Measurements from ENCODE around the gene TPRN. TPM values are rescaled to one million over a fixed set of nuclear protein-coding genes. Genes with fewer than 3 reads are reported as not detected.

Gene TPRN
- total RNA-seq, 1 donor from 2014 or later, result 15.1 TPM

DNA sequence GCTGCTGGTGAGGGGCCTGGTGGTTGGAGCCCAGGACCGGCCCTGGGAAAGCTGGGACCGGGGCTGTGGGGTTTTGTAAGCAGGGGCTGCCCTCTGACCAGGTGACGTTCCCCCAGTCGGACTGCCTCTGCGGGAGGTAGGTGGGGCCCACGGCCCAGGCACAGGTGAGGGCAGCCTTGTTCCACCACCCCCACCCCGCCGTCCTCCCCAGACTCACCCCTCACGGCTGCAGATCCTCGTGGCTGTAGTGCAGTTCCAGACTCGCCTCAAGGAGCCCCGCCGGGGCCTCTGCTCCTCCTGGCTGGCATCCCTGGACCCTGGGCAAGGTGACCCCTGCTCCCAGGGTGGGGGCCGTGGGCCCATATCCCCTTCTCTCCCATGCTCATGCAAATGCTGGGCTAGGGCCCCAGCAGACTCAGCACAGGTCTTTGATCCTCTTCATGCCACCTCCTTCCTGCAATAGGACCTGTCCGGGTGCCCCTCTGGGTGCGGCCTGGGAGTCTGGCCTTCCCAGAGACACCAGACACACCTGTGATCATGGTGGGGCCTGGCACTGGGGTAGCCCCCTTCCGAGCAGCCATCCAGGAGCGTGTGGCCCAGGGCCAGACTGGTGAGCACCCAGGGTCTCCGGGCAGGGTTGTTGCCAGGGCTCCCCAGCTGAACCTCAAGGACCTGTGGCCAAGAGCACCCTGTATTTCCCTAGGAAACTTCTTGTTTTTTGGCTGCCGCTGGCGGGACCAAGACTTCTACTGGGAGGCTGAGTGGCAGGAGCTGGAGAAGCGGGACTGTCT is 14.8 kb upstream of the TPRN start:
- no peaks in the 10 kb centered on the region for H3K4me1 Mint-ChIP-seq
- no peaks in the 10 kb centered on the region for H3K27me3 Mint-ChIP-seq
- no peak for DNase-seq
- H3K27ac Mint-ChIP-seq, result no peak overlapping the region
- peaks cover 4% of the 10 kb centered on the region for H3K36me3 Mint-ChIP-seq (ENCODE audit: low read depth)
- intact Hi-C loops (cut with micrococcal nuclease), result no loop called here
- H3K9me3 Mint-ChIP-seq, result no peaks in the 10 kb centered on the region
- no peak overlapping the region for H3K4me3 Mint-ChIP-seq

DNA sequence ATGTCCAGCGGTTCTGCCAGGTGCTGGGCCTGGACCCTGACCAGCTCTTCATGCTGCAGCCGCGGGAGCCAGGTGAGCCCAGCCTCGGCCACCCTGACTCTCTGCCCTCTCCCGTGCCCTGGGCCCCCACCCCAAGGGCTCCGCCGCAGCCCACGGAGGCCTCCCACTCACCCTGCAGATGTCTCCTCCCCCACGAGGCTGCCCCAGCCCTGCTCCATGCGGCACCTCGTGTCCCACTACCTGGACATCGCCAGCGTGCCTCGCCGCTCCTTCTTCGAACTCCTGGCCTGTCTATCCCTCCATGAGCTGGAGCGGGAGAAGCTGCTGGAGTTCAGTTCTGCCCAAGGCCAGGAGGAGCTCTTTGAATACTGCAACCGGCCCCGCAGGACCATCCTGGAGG is 14.1 kb upstream of the TPRN start:
- Mint-ChIP-seq H3K36me3 (ENCODE audit: low read depth) (peaks cover 6% of the 10 kb centered on the region), H3K4me3 (no peak overlapping the region), H3K4me1 (no peaks in the 10 kb centered on the region), H3K9me3 (no peaks in the 10 kb centered on the region), H3K27ac (no peak overlapping the region), H3K27me3 (no peaks in the 10 kb centered on the region)
- DNase-seq, result no peak
- intact Hi-C loops (cut with micrococcal nuclease), result no loop called here

DNA sequence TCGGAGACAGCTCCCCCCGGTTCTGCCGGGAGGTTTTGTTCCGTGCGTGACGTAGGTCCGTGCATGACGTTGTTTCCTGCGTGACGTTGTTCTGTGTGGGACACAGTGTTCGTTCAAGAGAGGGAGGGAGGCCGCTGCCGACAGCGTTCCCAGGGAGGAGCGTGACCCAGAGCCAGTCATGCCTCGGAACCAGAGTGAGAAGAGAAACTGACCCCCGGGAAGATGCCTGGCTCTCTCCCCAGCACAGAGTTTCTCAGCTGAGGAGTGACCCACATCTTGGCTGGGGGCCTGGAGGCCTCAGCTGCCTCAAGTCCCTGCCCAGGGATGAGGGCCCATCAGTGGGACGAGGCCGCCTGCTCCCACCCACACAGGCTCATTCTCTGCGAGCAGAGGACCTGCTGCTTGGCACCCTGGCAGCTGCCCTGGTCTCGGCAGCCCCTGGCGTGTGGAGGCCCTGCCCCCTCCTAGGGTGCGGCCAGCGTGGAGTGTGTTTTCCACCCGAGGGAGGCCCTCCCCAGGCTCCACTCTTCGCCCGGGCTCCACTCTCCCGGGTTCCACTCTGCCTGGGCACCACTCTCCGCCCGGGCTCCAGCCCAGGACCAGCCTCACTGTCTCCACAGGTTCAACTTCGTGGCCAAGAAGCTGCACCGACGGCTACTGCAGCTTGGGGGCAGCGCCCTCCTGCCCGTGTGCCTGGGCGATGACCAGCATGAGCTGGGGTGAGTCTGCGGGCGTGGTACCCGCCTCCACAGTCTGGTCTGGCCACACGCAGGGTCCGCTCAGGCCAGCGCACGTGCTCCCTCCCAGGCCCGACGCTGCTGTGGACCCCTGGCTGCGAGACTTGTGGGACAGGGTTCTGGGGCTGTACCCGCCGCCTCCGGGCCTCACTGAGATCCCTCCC is 12.9 kb upstream of the TPRN start:
- no peaks in the 10 kb centered on the region for H3K27me3 Mint-ChIP-seq
- intact Hi-C loops (cut with micrococcal nuclease), result no loop called here
- H3K4me3 Mint-ChIP-seq, result no peak overlapping the region
- H3K27ac Mint-ChIP-seq, result no peak overlapping the region
- no peaks in the 10 kb centered on the region for H3K4me1 Mint-ChIP-seq
- no peaks in the 10 kb centered on the region for H3K9me3 Mint-ChIP-seq
- no peak for DNase-seq
- H3K36me3 Mint-ChIP-seq (ENCODE audit: low read depth), result peaks cover 11% of the 10 kb centered on the region

DNA sequence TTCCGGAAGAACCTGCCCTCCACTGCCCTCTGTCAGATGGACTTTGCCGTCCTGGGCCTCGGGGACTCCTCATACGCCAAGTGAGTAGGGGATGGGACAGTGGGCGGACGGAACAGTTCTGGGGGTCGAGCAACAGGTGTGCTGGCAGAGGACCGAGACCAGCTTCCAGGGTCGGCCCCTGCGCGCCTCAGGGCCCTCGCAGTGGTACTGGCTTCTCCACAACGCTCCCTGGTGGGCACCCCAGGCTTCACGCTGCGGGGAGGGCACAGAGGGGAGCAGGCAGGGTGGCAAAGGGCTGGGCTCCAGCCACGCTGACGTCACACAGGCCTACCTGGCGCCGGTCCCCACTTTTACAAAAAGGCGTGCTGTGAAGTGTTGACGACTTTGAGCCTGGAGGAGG is 12.0 kb upstream of the TPRN start:
- Mint-ChIP-seq H3K4me1 (peaks cover 1% of the 10 kb centered on the region), H3K4me3 (no peak overlapping the region), H3K27ac (no peak overlapping the region), H3K27me3 (no peaks in the 10 kb centered on the region), H3K36me3 (ENCODE audit: low read depth) (peaks cover 16% of the 10 kb centered on the region), H3K9me3 (no peaks in the 10 kb centered on the region)
- intact Hi-C loops (cut with micrococcal nuclease), result no loop called here
- DNase-seq, result no peak

DNA sequence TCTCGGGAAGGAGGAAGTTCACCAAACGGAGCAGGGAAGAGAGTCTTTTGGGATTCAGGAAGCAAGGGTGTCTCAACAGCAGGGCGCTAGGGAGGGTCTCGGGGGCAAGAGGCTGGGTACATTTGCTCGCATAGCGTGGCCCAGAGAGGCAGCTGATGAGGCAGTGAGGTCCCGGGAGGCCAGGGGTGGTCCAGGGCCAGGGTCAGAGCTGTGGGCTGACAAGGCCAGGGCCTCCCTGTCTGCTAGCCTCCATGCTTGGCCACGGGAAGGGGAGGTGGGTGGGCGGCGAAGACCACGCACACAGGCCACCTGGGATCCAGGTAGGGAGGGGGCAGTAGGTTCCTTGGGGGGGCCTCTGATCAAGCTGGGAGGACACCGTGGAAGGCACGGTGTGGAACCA is 11.0 kb upstream of the TPRN start:
- no peak for DNase-seq
- Mint-ChIP-seq H3K4me1 (peaks cover 11% of the 10 kb centered on the region), H3K36me3 (ENCODE audit: low read depth) (peaks cover 21% of the 10 kb centered on the region), H3K9me3 (no peaks in the 10 kb centered on the region), H3K4me3 (no peak overlapping the region), H3K27ac (no peak overlapping the region), H3K27me3 (no peaks in the 10 kb centered on the region)
- intact Hi-C loops (cut with micrococcal nuclease), result no loop called here

DNA sequence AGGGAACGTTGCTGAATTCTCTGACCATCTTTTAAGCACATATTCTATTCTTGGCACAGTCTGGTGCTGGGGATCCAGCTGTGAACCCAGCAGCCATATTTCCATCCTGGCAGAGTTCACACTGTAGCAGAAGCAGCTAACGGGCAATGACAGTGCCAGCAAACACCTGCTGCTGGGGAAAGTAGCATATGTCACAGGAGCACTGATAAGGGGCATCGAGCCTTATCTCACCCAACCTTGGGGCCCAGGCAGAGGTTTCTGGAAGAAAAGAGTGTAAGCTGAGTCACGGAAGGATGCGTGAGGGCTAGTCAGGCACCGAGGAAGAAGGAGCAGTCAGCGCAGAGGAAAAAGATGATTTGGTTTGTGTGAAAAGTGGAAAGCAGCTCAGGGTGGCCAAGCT is 6.1 kb upstream of the TPRN start:
- peaks cover 28% of the 10 kb centered on the region for H3K4me1 Mint-ChIP-seq
- no peak for DNase-seq
- H3K9me3 Mint-ChIP-seq, result no peaks in the 10 kb centered on the region
- intact Hi-C loops (cut with micrococcal nuclease), result no loop called here
- peak overlapping the region; percentile 94 for H3K4me3 Mint-ChIP-seq
- no peaks in the 10 kb centered on the region for H3K27me3 Mint-ChIP-seq
- peaks cover 26% of the 10 kb centered on the region for H3K36me3 Mint-ChIP-seq (ENCODE audit: low read depth)
- peak overlapping the region; percentile 93 for H3K27ac Mint-ChIP-seq

DNA sequence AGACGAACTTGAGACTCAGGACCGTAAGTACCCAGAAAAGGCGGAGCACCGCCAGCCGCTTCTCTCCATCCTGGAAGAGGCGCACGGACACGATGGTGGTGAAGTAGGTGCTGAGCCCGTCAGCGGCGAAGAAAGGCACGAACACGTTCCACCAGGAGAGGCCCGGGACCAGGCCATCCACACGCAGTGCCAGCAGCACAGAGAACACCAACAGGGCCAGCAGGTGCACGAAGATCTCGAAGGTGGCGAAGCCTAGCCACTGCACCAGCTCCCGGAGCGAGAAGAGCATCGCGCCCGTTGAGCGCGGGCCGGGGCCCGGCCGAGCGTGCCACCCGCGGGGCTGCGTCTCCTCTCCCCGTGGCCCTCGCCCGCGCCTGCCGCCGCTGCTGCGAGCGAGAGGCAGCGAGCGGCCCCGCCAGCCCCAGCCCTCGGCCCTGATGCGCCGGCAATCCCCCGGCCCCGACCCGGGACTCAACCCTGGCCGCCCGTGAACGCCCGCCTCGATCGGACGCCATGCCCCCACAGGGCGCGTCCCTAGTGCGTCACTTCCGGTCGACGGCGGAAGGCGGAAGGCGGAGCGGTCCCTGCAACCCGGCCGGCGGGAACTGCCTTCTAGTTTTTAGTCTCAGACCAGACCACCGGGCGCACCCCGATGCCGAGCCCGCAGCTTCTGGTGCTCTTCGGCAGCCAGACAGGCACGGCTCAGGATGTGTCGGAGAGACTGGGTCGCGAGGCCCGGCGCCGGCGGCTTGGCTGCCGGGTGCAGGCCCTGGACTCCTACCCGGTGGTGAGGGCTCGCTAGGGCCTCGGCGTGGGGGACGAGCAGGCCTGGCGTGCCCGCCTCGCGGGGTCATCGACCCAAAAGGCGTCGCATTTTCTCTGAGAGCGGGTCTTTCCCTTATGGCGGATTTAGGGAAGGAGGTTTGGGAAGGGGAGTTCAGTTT is 4.9 kb upstream of the TPRN start, which contains the start of the genes NDOR1 and TMEM203:
TSS of gene NDOR1 (plus strand) at position 575 of the 944 bp plus-strand sequence. CDS start at position 653, 78 bp downstream.
TSS of gene TMEM203 (minus strand) at position 523 of the 944 bp plus-strand sequence. CDS start at position 289, 234 bp downstream.
- Mint-ChIP-seq H3K4me3 (peak within 1 kb of the TSS; percentile 94), H3K9me3 (no peaks in the 10 kb centered on the region), H3K36me3 (ENCODE audit: low read depth) (peaks cover 26% of the 10 kb centered on the region), H3K27ac (peak within 1 kb of the TSS; percentile 93), H3K4me1 (peaks cover 30% of the 10 kb centered on the region), H3K27me3 (no peaks in the 10 kb centered on the region)
- peak; percentile 99 for DNase-seq
- intact Hi-C loops (cut with micrococcal nuclease), result loop anchor here (1.0 kb wide), 3 partner anchors 17 to 76 kb away; partner anchors contain the start of genes ANAPC2 and SSNA1

DNA sequence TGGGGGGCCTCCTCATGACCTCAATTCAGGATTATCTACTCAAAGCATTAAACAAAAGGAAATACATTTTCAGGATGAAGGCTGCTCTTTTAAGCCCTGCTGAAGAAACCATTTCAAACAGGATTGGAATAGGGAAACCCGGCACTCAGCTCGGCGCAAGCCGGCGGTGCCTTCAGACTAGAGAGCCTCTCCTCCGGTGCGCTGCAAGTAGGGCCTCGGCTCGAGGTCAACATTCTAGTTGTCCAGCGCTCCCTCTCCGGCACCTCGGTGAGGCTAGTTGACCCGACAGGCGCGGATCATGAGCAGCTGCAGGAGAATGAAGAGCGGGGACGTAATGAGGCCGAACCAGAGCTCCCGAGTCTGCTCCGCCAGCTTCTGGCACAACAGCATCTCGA is 4.2 kb upstream of the TPRN start:
- Mint-ChIP-seq H3K27me3 (no peaks in the 10 kb centered on the region), H3K9me3 (no peaks in the 10 kb centered on the region), H3K4me3 (peak overlapping the region; percentile 94), H3K4me1 (peaks cover 30% of the 10 kb centered on the region), H3K27ac (peak overlapping the region; percentile 91), H3K36me3 (ENCODE audit: low read depth) (peaks cover 24% of the 10 kb centered on the region)
- no peak for DNase-seq
- intact Hi-C loops (cut with micrococcal nuclease), result loop anchor here (1.0 to 5.0 kb wide), 4 partner anchors 16 to 75 kb away; partner anchors contain the start of genes ANAPC2, SSNA1 and TUBB4B

DNA sequence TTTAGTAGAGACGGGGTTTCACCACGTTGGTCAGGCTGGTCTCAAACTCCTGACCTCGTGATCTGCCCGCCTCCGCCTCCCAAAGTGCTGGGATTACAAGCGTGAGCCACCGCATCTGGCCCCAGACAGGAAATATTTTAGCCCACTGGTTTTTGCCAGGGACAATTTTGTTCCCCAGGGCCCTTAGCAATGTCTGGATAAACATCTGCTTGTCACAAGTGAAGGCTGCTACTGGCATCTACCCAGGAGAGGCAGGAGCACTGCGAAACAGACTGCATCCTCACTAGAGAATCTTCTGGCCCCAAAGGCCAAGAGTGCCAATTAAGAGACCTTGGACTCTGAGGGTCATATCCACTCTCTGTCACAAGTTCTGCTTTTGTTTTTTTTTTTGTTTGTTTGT is 2.4 kb upstream of the TPRN start:
- H3K36me3 Mint-ChIP-seq (ENCODE audit: low read depth), result peaks cover 17% of the 10 kb centered on the region
- no peak overlapping the region for H3K4me3 Mint-ChIP-seq
- peaks cover 30% of the 10 kb centered on the region for H3K4me1 Mint-ChIP-seq
- no peak for DNase-seq
- H3K9me3 Mint-ChIP-seq, result no peaks in the 10 kb centered on the region
- H3K27me3 Mint-ChIP-seq, result peaks cover 2% of the 10 kb centered on the region
- no peak overlapping the region for H3K27ac Mint-ChIP-seq
- intact Hi-C loops (cut with micrococcal nuclease), result loop anchor here (5.0 kb wide), 1 partner anchor 39 kb away; the partner anchor contains the start of gene TUBB4B

DNA sequence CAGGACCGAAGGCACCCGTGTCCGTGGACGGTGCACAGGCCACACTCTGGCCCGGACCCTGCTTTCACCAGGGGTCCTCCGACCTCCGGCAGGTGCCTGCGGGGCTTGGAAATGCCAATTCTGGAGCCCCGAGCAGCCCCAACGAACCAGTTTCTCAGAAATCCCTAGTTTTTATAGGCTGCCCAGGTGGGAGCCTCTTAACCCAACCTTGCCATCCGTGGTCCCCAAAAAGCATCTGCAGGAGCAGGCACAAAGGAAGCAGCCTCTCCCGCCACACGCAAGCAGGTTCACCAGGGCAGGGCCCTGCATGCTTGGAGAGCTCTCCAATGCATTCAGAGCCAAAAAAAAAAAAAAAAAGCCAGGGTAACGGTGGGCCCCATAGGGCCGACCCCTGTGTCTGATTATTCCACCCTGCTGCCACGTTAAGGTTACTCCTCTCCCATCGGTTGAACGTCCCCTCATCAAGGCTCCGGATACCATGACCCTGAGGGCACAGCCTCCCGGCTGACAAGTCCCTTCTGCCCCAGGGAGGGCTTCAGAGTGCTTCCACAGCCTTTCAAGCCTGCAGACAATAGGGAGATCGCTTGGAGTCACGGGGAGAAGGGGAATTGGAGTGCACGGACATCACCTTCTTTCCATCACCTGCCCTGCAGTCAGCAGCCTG is 796 bp upstream of the TPRN start:
- Mint-ChIP-seq H3K27ac (peak overlapping the region; percentile 65), H3K4me3 (peak overlapping the region; percentile 87), H3K9me3 (no peaks in the 10 kb centered on the region), H3K27me3 (peaks cover 2% of the 10 kb centered on the region), H3K4me1 (peaks cover 17% of the 10 kb centered on the region), H3K36me3 (ENCODE audit: low read depth) (peaks cover 9% of the 10 kb centered on the region)
- DNase-seq, result no peak
- intact Hi-C loops (cut with micrococcal nuclease), result loop anchor here (2.0 to 5.0 kb wide), 2 partner anchors 41 to 73 kb away; partner anchors contain the start of gene TUBB4B

DNA sequence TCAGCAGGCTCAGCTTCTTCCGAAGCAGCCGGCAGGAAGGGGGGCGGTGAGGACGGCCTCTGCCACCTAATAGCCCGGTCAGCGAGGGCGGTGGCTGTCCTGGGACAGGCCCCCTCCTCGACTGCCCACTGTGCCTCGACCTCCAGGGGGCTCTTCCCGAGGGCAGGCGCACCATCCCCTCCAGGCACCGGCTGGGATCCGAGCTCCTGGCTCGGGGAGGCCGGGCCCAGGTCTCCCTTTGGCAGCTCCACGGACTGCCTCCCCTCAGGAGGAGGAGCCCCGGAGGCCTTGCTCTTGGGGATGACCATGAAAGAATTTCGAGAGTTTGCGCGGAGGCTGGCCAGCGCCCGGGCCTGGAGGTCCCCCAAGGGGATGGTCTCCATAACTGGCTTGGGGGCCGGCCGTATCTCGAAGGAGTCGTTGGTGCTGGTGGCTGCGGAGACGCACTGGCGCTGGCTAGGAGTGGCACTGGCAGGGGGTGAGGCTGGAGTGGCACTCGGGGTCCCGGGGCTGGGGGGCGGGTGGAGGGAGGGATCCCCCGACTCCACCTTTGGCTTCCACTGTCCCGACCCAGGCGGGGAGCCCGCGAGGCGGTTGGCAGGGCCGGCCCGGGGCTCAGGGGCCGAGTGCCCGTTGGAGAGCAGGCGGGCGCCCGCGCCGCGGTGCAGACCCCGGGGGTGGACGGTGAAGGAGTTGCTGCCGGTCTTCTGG is 975 bp downstream of the TPRN start:
- H3K4me1 Mint-ChIP-seq, result peaks cover 14% of the 10 kb centered on the region
- intact Hi-C loops (cut with micrococcal nuclease), result loop anchor here (1.0 to 5.0 kb wide), 4 partner anchors 11 to 71 kb away; partner anchors contain the start of genes ANAPC2, SSNA1 and TUBB4B
- H3K27me3 Mint-ChIP-seq, result peaks cover 2% of the 10 kb centered on the region
- H3K4me3 Mint-ChIP-seq, result peak overlapping the region; percentile 81
- H3K9me3 Mint-ChIP-seq, result no peaks in the 10 kb centered on the region
- H3K36me3 Mint-ChIP-seq (ENCODE audit: low read depth), result peaks cover 4% of the 10 kb centered on the region
- no peak overlapping the region for H3K27ac Mint-ChIP-seq
- DNase-seq, result no peak

DNA sequence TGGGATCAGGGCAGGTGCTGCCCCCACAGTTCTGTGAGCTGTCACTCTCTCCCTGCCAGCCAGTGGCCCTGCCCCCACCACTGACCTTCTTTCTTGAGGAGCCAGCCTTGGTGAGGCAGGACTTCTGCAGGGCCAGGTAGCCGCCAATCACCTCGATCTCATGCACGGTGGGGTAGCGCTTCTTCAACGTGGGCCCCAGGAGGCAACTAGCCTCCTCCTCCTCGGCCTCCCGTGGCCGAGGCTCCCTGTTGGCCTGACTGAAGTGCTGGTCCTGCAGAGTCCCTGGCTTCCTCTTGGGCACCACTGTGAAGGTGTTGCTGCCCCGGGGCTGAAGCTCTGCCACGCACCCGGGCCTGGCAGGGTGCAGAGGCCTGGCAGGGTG is 1.6 kb downstream of the TPRN start:
- DNase-seq, result no peak
- H3K27ac Mint-ChIP-seq, result no peak overlapping the region
- peaks cover 3% of the 10 kb centered on the region for H3K36me3 Mint-ChIP-seq (ENCODE audit: low read depth)
- H3K27me3 Mint-ChIP-seq, result peaks cover 2% of the 10 kb centered on the region
- H3K9me3 Mint-ChIP-seq, result no peaks in the 10 kb centered on the region
- peaks cover 9% of the 10 kb centered on the region for H3K4me1 Mint-ChIP-seq
- H3K4me3 Mint-ChIP-seq, result peak overlapping the region; percentile 32
- intact Hi-C loops (cut with micrococcal nuclease), result no loop called here
